GM18870 (cell line): ENCODE results near the gene TNS1.

Experiments used
- ATAC-seq: cut with Tn5 transposase; IDR thresholded peaks from one replicate; pipeline ENCODE4 v1.9.1; 2021; ENCODE audit warnings: moderate library complexity; ENCODE audit not compliant: unreplicated experiment

Gene TNS1

GRCh38 chr2:217853961-217854360 is 148.8 kb downstream of the TNS1 start:
- ATAC-seq, result no peak

- ATAC-seq, result no peak
Observed at GRCh38 chr2:217853301-217853881, 149.4 kb downstream of the TNS1 start.

- no peak for ATAC-seq
Observed at GRCh38 chr2:217852555-217853211, 150.1 kb downstream of the TNS1 start.

- ATAC-seq, result no peak
Observed at GRCh38 chr2:217851191-217852020, 151.4 kb downstream of the TNS1 start.

- ATAC-seq, result no peak
Observed at GRCh38 chr2:217849154-217849975, 153.4 kb downstream of the TNS1 start.

GRCh38 chr2:217848351-217848957 is 154.3 kb downstream of the TNS1 start:
- no peak for ATAC-seq

- no peak for ATAC-seq
Observed at GRCh38 chr2:217847552-217848350, 155.0 kb downstream of the TNS1 start.

GRCh38 chr2:217847115-217847514 is 155.7 kb downstream of the TNS1 start:
- ATAC-seq, result no peak

GRCh38 chr2:217846321-217846743 is 156.5 kb downstream of the TNS1 start:
- no peak for ATAC-seq

- no peak for ATAC-seq
Observed at GRCh38 chr2:217845301-217845700, 157.5 kb downstream of the TNS1 start.

GRCh38 chr2:217844696-217845095 is 158.1 kb downstream of the TNS1 start:
- ATAC-seq, result no peak

GRCh38 chr2:217843324-217843723 is 159.5 kb downstream of the TNS1 start:
- ATAC-seq, result no peak

GRCh38 chr2:217842017-217842416 is 160.8 kb downstream of the TNS1 start:
- no peak for ATAC-seq

- ATAC-seq, result no peak
Observed at GRCh38 chr2:217840522-217840921, 162.3 kb downstream of the TNS1 start.

GRCh38 chr2:217839750-217840107 is 163.1 kb downstream of the TNS1 start:
- no peak for ATAC-seq

- no peak for ATAC-seq
Observed at GRCh38 chr2:217839073-217839749, 163.6 kb downstream of the TNS1 start.

GRCh38 chr2:217838409-217838831 is 164.4 kb downstream of the TNS1 start:
- ATAC-seq, result no peak

GRCh38 chr2:217837530-217837929 is 165.3 kb downstream of the TNS1 start:
- no peak for ATAC-seq

GRCh38 chr2:217836901-217837491 is 165.8 kb downstream of the TNS1 start:
- no peak for ATAC-seq
